Fibroblast of villous mesenchyme (primary cell): Measurements from ENCODE around the gene CSF1R. TPM values are rescaled to one million over a fixed set of nuclear protein-coding genes. Genes with fewer than 3 reads are reported as not detected.
"Not testable (repeated sequence)": the region's sequence is repeated elsewhere in the genome, so short reads cannot be mapped to it uniquely, and the experiment has no call there.

Experiments used
- DNase-seq: peaks from one replicate; pipeline ENCODE4 v3.0.0-alpha.2; 2010; ENCODE audit warnings: low read depth
- H3K4me3 ChIP-seq: 2 replicates; pipeline ENCODE4 v1.5.1; 2011; ENCODE audit warnings: low read depth, mild to moderate bottlenecking, low read length
- total RNA-seq: library from RNA; depleted of rRNA; stranded (reverse); fragments of >200 nt; gene quantifications from 2 replicates; pipeline ENCODE4 v1.2.3, GENCODE V29; 2012
- TF ChIP-seq, protein P1 (sequence below): IDR thresholded peaks from 2 replicates; pipeline ENCODE4 v1.5.1; 2012; ENCODE audit warnings: low read depth, mild to moderate bottlenecking, low read length; ENCODE audit not compliant: insufficient read depth

Gene CSF1R
- total RNA-seq, 1 donor, result under 0.01 TPM

DNA sequence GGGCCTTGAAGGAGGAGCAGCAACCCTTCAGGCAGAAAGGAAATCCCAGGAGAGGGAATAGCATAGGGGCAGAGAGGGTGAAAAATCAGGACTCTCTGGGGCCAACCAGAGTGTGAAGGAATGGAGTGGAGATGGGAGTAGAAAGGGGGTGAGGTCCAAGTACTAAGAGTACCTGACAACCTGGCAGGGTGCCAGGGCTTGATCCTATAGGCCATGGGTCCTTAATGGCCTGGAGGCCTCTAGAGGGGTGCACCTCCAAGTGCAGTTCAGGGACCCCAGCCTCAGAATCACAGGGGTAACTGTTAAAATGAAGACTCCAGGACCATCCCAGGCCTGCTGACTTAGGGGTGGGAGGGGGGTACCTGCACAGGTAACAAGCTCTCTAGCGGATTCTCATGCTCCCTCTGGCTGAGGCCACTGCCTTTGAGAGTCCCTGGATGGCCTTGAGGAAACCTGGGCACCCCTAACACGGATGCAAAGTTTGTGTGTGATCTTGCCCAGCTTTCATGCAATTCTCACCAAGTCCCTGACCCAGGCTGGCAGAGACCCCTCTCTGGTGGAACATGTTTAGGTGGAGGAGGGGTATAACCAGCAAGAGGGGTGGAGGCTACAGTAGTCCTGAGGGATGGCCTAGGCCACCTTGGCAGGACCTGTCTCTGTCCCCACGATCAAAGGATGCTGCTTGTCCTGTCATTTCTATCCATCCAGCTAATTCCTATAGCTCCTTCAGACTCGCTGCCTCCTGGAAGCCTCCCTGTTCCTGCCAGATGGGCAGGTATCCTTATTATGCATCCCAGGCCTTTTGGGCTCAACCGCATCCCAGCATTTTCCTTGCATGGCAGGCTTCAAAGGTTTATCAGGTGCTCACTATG is 17.6 kb upstream of the CSF1R start:
- TF ChIP-seq, protein P1, sequence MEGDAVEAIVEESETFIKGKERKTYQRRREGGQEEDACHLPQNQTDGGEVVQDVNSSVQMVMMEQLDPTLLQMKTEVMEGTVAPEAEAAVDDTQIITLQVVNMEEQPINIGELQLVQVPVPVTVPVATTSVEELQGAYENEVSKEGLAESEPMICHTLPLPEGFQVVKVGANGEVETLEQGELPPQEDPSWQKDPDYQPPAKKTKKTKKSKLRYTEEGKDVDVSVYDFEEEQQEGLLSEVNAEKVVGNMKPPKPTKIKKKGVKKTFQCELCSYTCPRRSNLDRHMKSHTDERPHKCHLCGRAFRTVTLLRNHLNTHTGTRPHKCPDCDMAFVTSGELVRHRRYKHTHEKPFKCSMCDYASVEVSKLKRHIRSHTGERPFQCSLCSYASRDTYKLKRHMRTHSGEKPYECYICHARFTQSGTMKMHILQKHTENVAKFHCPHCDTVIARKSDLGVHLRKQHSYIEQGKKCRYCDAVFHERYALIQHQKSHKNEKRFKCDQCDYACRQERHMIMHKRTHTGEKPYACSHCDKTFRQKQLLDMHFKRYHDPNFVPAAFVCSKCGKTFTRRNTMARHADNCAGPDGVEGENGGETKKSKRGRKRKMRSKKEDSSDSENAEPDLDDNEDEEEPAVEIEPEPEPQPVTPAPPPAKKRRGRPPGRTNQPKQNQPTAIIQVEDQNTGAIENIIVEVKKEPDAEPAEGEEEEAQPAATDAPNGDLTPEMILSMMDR, result no peak
- DNase-seq, result no peak
- H3K4me3 ChIP-seq, result no peak overlapping the region

DNA sequence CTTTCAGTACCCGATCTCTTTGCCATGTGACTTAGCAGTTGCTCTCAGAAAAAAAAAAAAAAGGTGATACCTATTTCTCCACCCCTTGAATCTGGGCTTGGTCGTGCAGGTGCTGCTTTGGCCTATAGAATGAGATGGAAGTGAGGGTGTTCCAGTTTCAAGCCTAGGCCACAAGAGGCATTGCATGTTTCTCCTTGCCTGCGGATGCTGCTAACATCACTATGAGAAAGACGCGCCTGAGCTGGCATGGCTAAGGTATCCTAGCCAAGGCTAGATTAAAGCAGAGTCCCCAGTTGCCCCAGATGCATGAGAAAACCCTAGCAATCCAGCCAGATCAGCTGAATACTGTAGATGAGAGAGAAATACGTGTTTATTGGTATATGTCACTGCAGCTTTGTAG is 14.7 kb upstream of the CSF1R start:
- no peak overlapping the region for H3K4me3 ChIP-seq
- TF ChIP-seq, protein P1, result no peak
- no peak for DNase-seq

DNA sequence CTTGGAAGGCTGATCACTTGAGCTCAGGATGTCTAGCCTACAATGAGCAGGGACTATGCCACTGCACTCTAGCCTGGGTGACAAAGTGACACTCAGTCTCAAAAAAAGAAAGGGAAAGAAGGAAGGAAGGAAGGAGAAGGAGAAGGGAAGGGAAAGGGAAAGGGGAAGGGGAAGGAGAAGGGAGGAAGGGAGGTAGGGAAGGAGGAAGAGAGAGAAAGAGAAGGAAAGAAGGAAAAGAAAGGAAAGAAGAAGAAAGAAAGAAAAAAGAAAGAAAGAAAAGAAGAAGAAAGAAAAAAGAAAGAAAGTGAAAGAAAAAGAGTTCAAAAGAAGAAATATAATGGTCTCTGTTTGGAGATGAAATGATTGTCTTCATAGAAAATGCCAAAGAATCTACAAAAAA is 10.8 kb upstream of the CSF1R start:
- TF ChIP-seq, protein P1, result no peak
- no peak for DNase-seq
- H3K4me3 ChIP-seq, result no peak overlapping the region

DNA sequence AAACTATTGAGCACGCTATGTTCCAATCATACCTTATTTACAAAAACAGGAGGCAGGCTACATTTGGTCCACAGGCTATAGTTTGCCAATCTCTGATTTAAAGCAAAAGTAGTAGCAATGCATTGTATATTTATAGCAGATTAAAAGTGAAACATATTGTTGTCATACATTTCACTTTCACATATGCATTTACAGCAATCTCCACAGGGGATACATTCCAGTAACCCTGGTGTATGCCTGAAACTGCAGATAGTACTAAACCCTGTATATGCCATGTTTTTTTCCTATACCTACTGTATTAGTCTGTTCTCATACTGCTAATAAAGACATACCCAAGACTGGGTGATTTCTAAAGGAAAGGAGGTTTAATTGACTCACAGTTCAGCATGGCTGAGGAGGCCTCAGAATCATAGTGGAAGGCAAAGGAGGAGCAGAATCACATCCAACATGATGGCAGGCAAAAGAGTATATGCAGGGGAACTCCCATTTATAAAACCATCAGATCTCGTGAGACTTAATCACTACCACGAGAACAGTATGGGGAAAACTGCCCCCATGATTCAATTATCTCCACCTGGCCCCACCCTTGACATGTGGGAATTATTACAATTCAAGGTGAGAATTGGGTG is 5.9 kb upstream of the CSF1R start:
- no peak overlapping the region for H3K4me3 ChIP-seq
- TF ChIP-seq, protein P1, result no peak
- no peak for DNase-seq

DNA sequence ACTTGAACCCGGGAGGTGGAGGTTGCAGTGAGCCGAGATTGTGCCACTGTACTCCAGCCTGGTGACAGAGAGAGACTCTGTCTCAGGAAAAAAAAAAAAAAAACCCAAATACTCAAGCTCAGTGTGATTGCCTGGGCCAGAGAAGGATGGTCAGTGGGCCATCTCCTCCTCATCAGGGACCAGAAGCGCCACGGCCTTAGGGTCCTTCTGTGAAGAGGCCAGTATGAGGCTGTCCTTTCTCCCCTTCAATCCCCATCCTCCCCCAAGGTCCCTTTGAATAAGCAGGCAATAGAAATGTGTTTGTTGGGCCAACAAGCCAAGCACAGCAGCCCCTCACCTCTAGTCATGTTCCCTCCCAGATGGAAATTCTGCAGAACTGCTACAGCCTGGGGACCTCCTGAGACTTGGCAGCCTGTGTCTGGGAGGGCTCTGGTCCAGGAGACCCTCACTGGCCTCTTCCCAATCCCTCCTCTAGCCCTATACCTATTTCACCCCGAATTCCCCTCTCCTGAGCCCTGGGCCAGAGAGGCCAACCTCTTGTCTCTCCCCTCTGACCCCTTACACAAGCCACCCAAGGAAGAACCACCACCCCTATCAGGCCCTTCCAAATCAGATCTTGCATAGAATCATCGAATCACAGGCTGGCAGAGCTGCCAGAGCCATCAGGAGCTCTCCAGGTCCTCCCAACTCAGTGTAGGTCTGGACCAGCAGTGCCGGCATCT is 1.0 kb downstream of the CSF1R start:
- H3K4me3 ChIP-seq, result no peak overlapping the region
- DNase-seq, result no peak
- TF ChIP-seq, protein P1, result no peak

DNA sequence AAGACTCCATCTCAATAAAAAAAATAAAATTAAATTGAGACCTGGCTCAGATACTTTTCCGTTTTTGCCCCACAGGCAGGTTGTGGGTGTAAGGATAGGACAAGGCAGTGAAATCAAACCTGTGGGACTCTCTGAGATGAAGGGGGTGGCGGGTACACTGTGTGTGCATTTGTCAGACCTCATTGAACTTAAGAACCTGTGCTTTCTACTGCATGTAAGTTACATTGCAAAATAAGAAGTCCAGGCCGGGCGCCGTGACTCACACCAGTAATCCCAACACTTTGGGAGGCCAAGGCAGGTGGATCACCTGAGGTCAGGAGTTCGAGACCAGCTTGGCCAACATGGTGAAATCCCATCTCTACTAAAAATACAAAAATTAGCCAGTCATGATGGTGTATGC is 1.6 kb downstream of the CSF1R start:
- not testable (repeated sequence) for DNase-seq, H3K4me3 ChIP-seq

DNA sequence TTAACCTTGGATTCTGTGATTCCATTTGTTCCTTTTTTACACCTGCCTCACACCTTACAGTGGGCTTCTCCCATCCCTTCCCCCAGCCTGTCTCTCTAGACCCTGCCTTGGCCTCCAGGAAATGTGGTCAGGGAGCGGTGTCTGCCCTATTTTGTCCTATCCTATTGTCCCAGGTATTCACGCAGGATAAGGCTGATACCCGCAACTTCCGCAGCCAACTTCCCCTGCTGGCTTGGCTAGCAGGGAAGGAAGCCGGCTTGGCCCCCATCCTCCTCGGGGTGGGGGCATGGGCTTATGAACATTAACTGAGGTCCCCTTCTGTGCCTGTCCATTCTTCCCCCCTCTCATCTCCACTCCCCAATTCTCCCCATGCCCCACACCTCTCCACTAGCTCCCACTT is 3.5 kb downstream of the CSF1R start:
- no peak overlapping the region for H3K4me3 ChIP-seq
- DNase-seq, result no peak
- TF ChIP-seq, protein P1, result no peak
